OCI-LY3 (cell line): ENCODE measurements around the gene NMBR.

Experiments
- H2AFZ ChIP-seq: fragments of 200-600, 300-600 bp; shearing (Covaris generic); 2 replicates; pipeline ENCODE4 v1.6.0; 2014; ENCODE audit warnings: antibody characterized with exemption, low read depth, low read length
- H3K27ac ChIP-seq: fragments of 200-600, 300-600 bp; sonication (generic); 2 replicates; pipeline ENCODE4 v1.5.1; 2014; ENCODE audit warnings: mild to moderate bottlenecking, low read length, moderate library complexity, mixed read lengths
- H3K27me3 ChIP-seq: fragments of 200-600, 300-600 bp; sonication (generic); 2 replicates; pipeline ENCODE4 v1.6.1; 2014; ENCODE audit warnings: low read depth, low read length, mixed read lengths
- H3K36me3 ChIP-seq: fragments of 200-600, 300-600 bp; sonication (generic); replicated peaks from 2 replicates; pipeline ENCODE3; 2014; ENCODE audit warnings: low read depth, low read length, mixed read lengths
- H3K4me1 ChIP-seq: fragments of 300-600, 200-600 bp; sonication (generic); 2 replicates; pipeline ENCODE4 v1.6.1; 2014; ENCODE audit warnings: low read length, mixed read lengths
- H3K4me2 ChIP-seq: fragments of 200-600, 300-600 bp; sonication (generic); 2 replicates; pipeline ENCODE4 v1.6.1; 2014; ENCODE audit warnings: low read length, mixed read lengths
- H3K4me3 ChIP-seq: fragments of 300-600, 200-600 bp; sonication (generic); 2 replicates; pipeline ENCODE4 v1.5.1; 2014; ENCODE audit warnings: antibody characterized with exemption, mild to moderate bottlenecking, low read length, moderate library complexity
- H3K79me2 ChIP-seq: fragments of 300-600, 200-600 bp; shearing (Covaris generic); 2 replicates; pipeline ENCODE4 v1.6.1; 2014; ENCODE audit warnings: mild to moderate bottlenecking, low read length, mixed read lengths
- H3K9ac ChIP-seq: fragments of 300-600, 200-600 bp; shearing (Covaris generic); 2 replicates; pipeline ENCODE4 v1.6.0; 2014; ENCODE audit warnings: mild to moderate bottlenecking, low read length, moderate library complexity
- H3K9me3 ChIP-seq: fragments of 200-600, 300-600 bp; shearing (Covaris generic); 2 replicates; pipeline ENCODE4 v1.6.1; 2014; ENCODE audit warnings: low read length, mixed read lengths; ENCODE audit not compliant: insufficient read depth
- H4K20me1 ChIP-seq: fragments of 200-600, 300-600 bp; sonication (generic); 2 replicates; pipeline ENCODE4 v1.6.1; 2016; ENCODE audit warnings: low read length, mixed read lengths; ENCODE audit not compliant: insufficient read depth
- CTCF ChIP-seq: fragments of 200-600, 300-600 bp; sonication (generic); IDR thresholded peaks from 2 replicates; pipeline ENCODE4 v1.5.1; 2014; ENCODE audit warnings: antibody characterized with exemption, low read length, low read depth
- EZH2phosphoT487 ChIP-seq: fragments of 200-600 bp; shearing (Covaris generic); IDR thresholded peaks from 2 replicates; pipeline ENCODE4 v1.6.1; 2018; ENCODE audit warnings: antibody characterized with exemption, mixed run types, low read depth

NMBR gene

DNA sequence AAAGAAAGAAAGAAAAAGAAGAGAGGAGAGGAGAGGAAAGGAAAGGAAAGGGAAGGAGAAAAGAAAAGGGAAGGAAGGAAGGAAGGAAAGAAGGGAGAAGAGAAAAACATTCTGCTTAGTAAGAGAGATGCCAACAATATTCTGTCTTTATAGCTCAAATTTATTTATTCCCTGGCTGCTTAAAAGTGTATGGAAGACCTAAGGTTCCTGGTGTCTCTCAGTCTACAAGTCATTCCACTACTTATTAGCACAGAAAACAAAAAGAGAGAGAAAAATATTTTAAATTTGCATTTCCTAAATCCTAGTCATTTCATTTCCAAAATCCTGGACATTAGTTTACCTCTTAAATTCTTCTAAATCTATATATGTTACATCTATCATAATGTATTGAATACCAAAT is 67.8 kb downstream of the NMBR start:
- no peaks in the 10 kb centered on the region for H4K20me1 ChIP-seq
- no peaks in the 10 kb centered on the region for H3K27me3 ChIP-seq
- no peaks in the 10 kb centered on the region for H3K36me3 ChIP-seq
- no peaks in the 10 kb centered on the region for H3K79me2 ChIP-seq
- no peak overlapping the region for H3K4me3 ChIP-seq
- no peaks in the 10 kb centered on the region for H3K4me1 ChIP-seq
- H2AFZ ChIP-seq: no peak overlapping the region
- no peak for TF ChIP-seq CTCF
- no peak overlapping the region for H3K27ac ChIP-seq
- no peak overlapping the region for H3K4me2 ChIP-seq
- no peaks in the 10 kb centered on the region for H3K9me3 ChIP-seq
- no peak overlapping the region for H3K9ac ChIP-seq

- Histone ChIP-seq H3K27ac (no peak overlapping the region), H2AFZ (no peak overlapping the region), H3K27me3 (no peaks in the 10 kb centered on the region), H3K79me2 (no peaks in the 10 kb centered on the region), H3K9ac (no peak overlapping the region), H3K9me3 (no peaks in the 10 kb centered on the region), H3K4me3 (no peak overlapping the region), H4K20me1 (no peaks in the 10 kb centered on the region), H3K4me1 (no peaks in the 10 kb centered on the region), H3K4me2 (no peak overlapping the region), H3K36me3 (no peaks in the 10 kb centered on the region)
- TF ChIP-seq CTCF: no peak
- TF ChIP-seq EZH2phosphoT487: no peak
Observed at GRCh38 chr6:142075516-142076101, 71.3 kb downstream of the NMBR start.

- Histone ChIP-seq H3K9ac (no peak overlapping the region), H3K4me3 (no peak overlapping the region), H2AFZ (no peak overlapping the region), H3K27me3 (no peaks in the 10 kb centered on the region), H3K79me2 (no peaks in the 10 kb centered on the region), H3K27ac (no peak overlapping the region), H3K4me2 (no peak overlapping the region), H3K36me3 (no peaks in the 10 kb centered on the region), H3K9me3 (no peaks in the 10 kb centered on the region), H3K4me1 (no peaks in the 10 kb centered on the region), H4K20me1 (no peaks in the 10 kb centered on the region)
- no peak for TF ChIP-seq CTCF
- TF ChIP-seq EZH2phosphoT487: no peak
Observed at GRCh38 chr6:142074516-142074915, 72.4 kb downstream of the NMBR start.

GRCh38 chr6:142071981-142072380 is 74.9 kb downstream of the NMBR start:
- Histone ChIP-seq H3K9ac (no peak overlapping the region), H3K79me2 (no peaks in the 10 kb centered on the region), H3K36me3 (no peaks in the 10 kb centered on the region), H3K4me3 (no peak overlapping the region), H3K9me3 (no peaks in the 10 kb centered on the region), H3K27ac (no peak overlapping the region), H3K4me2 (no peak overlapping the region), H2AFZ (no peak overlapping the region), H3K4me1 (no peaks in the 10 kb centered on the region), H4K20me1 (no peaks in the 10 kb centered on the region), H3K27me3 (no peaks in the 10 kb centered on the region)
- TF ChIP-seq CTCF (no peak), EZH2phosphoT487 (no peak)
